OCI-LY1 (cell line): ENCODE data around the gene MTOR.

Experiments
- H2AFZ ChIP-seq: fragments of 200-600 bp; sonication (generic), shearing (Covaris generic); 2 replicates; pipeline ENCODE4 v1.6.0; 2014; ENCODE audit warnings: antibody characterized with exemption, mild to moderate bottlenecking, low read length
- H3F3A ChIP-seq: fragments of 200-600 bp; sonication (generic), shearing (Covaris generic); 2 replicates; pipeline ENCODE4 v1.6.0; 2014; ENCODE audit warnings: mild to moderate bottlenecking, antibody characterized with exemption, low read length, moderate library complexity; ENCODE audit not compliant: insufficient read depth
- H3K27ac ChIP-seq: fragments of 200-600 bp; sonication (generic); 2 replicates; pipeline ENCODE4 v1.5.1; 2014; ENCODE audit warnings: low read length, mixed run types, mild to moderate bottlenecking, low read depth; ENCODE audit not compliant: poor library complexity, severe bottlenecking
- H3K27me3 ChIP-seq: fragments of 200-600 bp; sonication (generic); 2 replicates; pipeline ENCODE4 v1.6.0; 2014; ENCODE audit warnings: antibody characterized with exemption, mild to moderate bottlenecking, low read length, moderate library complexity; ENCODE audit not compliant: insufficient read depth
- H3K36me3 ChIP-seq: fragments of 200-600 bp; sonication (generic); 2 replicates; pipeline ENCODE4 v1.6.1; 2014; ENCODE audit warnings: mild to moderate bottlenecking, antibody characterized with exemption, low read length, moderate library complexity, mixed read lengths; ENCODE audit not compliant: insufficient read depth
- H3K4me1 ChIP-seq: fragments of 200-600 bp; sonication (generic); 2 replicates; pipeline ENCODE4 v1.5.1; 2014; ENCODE audit warnings: mild to moderate bottlenecking, low read length, moderate library complexity; ENCODE audit not compliant: insufficient read depth, severe bottlenecking
- H3K4me2 ChIP-seq: fragments of 200-600 bp; sonication (generic), shearing (Covaris generic); 2 replicates; pipeline ENCODE4 v1.6.1; 2014; ENCODE audit warnings: low read length
- H3K4me3 ChIP-seq: fragments of 200-600 bp; sonication (generic); 2 replicates; pipeline ENCODE4 v1.5.1; 2014; ENCODE audit warnings: low read length, low read depth, mild to moderate bottlenecking, mixed read lengths; ENCODE audit not compliant: poor library complexity, severe bottlenecking
- H3K79me2 ChIP-seq: fragments of 200-600 bp; shearing (Covaris generic); 2 replicates; pipeline ENCODE4 v1.6.1; 2016; ENCODE audit warnings: mixed run types, low read length, mixed read lengths; ENCODE audit not compliant: insufficient read depth
- H3K9ac ChIP-seq: fragments of 200-600 bp; sonication (generic), shearing (Covaris generic); 2 replicates; pipeline ENCODE4 v1.6.1; 2014; ENCODE audit warnings: mild to moderate bottlenecking, low read length, mixed read lengths
- H3K9me2 ChIP-seq: fragments of 200-600 bp; sonication (generic), shearing (Covaris generic); 2 replicates; pipeline ENCODE4 v1.6.1; 2014; ENCODE audit warnings: low read depth, mild to moderate bottlenecking, low read length, mixed read lengths
- H3K9me3 ChIP-seq: fragments of 200-600 bp; shearing (Covaris generic); 2 replicates; pipeline ENCODE4 v1.6.1; 2014; ENCODE audit warnings: low read length, mixed read lengths
- H4K20me1 ChIP-seq: fragments of 200-600 bp; sonication (generic), shearing (Covaris generic); 2 replicates; pipeline ENCODE4 v1.6.0; 2016; ENCODE audit warnings: mild to moderate bottlenecking, low read length; ENCODE audit not compliant: insufficient read depth
- CTCF ChIP-seq: fragments of 200-600 bp; sonication (generic), shearing (Covaris generic); IDR thresholded peaks from 2 replicates; pipeline ENCODE4 v1.5.1; 2017; ENCODE audit warnings: mild to moderate bottlenecking, antibody characterized with exemption, low read length, moderate library complexity, mixed read lengths
- EZH2 ChIP-seq: fragments of 200-600 bp; sonication (generic), shearing (Covaris generic); IDR thresholded peaks from 2 replicates; pipeline ENCODE4 v1.8.0; 2017; ENCODE audit warnings: borderline replicate concordance, mixed run types, mild to moderate bottlenecking, antibody characterized with exemption, low read length, moderate library complexity, mixed read lengths

MTOR gene

DNA sequence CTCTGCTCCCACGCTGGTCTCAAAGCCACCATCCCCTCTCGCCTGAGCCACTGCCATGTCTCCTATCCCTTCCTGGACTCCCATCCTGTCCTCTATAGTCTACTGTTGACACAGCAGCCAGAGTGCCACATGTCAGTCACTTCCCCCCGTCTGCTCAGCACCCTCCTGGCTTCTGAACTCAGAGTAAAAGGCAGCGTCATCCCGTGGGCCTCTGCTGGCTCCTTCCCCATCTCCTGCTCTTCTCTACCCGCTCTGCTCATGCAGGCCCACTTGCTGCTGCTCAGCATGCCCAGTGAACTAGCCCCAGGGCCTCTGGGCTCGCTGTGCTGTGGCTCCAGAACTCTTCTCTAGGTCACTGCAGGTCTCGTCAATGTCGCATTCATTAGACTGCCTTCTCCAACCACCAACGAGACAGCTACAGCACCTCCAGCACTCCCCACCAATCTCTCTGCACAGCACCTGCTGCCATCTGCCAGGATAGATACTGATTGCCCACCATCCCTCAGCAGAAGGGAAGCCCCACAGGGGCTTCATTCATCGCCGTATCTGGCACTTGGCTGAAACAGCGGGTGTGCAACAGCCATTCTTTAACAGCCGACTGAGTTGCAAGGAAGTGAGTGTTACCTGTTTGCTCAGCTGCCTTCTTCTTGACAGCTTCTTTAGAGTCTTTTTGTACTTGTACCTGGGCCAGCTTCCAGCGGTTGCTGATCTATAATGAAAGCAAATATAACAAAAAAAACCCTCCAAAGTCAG is 190.7 kb downstream of the MTOR start:
- no peaks in the 10 kb centered on the region for H3F3A ChIP-seq

GRCh38 chr1:11070876-11071275 is 191.5 kb downstream of the MTOR start:
- no peaks in the 10 kb centered on the region for H4K20me1 ChIP-seq
- peaks cover 16% of the 10 kb centered on the region for H3K4me1 ChIP-seq
- no peaks in the 10 kb centered on the region for H3K9me3 ChIP-seq
- H3K4me3 ChIP-seq = no peak overlapping the region
- no peak overlapping the region for H3K4me2 ChIP-seq
- H3K36me3 ChIP-seq = peaks cover 92% of the 10 kb centered on the region
- no peaks in the 10 kb centered on the region for H3F3A ChIP-seq
- H3K79me2 ChIP-seq = no peaks in the 10 kb centered on the region
- H3K27ac ChIP-seq = no peak overlapping the region
- H3K9ac ChIP-seq = no peak overlapping the region
- no peak for TF ChIP-seq CTCF
- TF ChIP-seq EZH2 = no peak
- H3K27me3 ChIP-seq = no peaks in the 10 kb centered on the region
- H3K9me2 ChIP-seq = no peaks in the 10 kb centered on the region
- no peak overlapping the region for H2AFZ ChIP-seq

More for the DNA sequence above, 190.7 kb downstream of the MTOR start:
- peaks cover 16% of the 10 kb centered on the region for H3K4me1 ChIP-seq
- no peaks in the 10 kb centered on the region for H3K79me2 ChIP-seq
- no peaks in the 10 kb centered on the region for H3K27me3 ChIP-seq
- H3K36me3 ChIP-seq = peaks cover 91% of the 10 kb centered on the region
- no peak overlapping the region; the same call in 1 of the 2 replicates for H3K9ac ChIP-seq
- H3K9me3 ChIP-seq = no peaks in the 10 kb centered on the region
- no peaks in the 10 kb centered on the region for H4K20me1 ChIP-seq
- no peaks in the 10 kb centered on the region for H3K9me2 ChIP-seq
- TF ChIP-seq CTCF (no peak), EZH2 (no peak)
- no peak overlapping the region for H3K4me3 ChIP-seq
- no peak overlapping the region for H3K4me2 ChIP-seq
- H3K27ac ChIP-seq = peak overlapping the region; percentile 60
- H2AFZ ChIP-seq = no peak overlapping the region

GRCh38 chr1:11068600-11069473 is 193.5 kb downstream of the MTOR start:
- Histone ChIP-seq H3K9me2 (no peaks in the 10 kb centered on the region), H3K4me3 (no peak overlapping the region), H3K4me1 (peaks cover 16% of the 10 kb centered on the region), H3K4me2 (no peak overlapping the region), H3F3A (no peaks in the 10 kb centered on the region), H3K9me3 (no peaks in the 10 kb centered on the region), H3K27ac (no peak overlapping the region), H2AFZ (no peak overlapping the region), H3K27me3 (no peaks in the 10 kb centered on the region), H4K20me1 (no peaks in the 10 kb centered on the region), H3K9ac (no peak overlapping the region), H3K79me2 (no peaks in the 10 kb centered on the region), H3K36me3 (peaks cover 86% of the 10 kb centered on the region)
- no peak for TF ChIP-seq CTCF
- no peak for TF ChIP-seq EZH2
